Heart right ventricle (tissue), 16 donors: Measurements from ENCODE around the gene SMOC1. TPM values are rescaled to one million over a fixed set of nuclear protein-coding genes. Genes with fewer than 3 reads are reported as not detected.

Experiments used
- ATAC-seq, 8 donors: fragments of 200-7000 bp; cut with Tn5 transposase; one replicate each; pipeline ENCODE4 v1.9.1; 2020; ENCODE audit warnings: mild to moderate bottlenecking in 8 of 8, moderate library complexity in 8 of 8, moderate number of reproducible peaks in 1 of 8
- DNase-seq, 2 donors: peaks; one replicate each; pipeline ENCODE4 v3.0.0-alpha.2; 2020
- H3K27ac ChIP-seq, 10 donors: fragments of 200-600 bp; sonication (generic) in 2 of 10; one replicate each; pipeline versions ENCODE4 v1.5.0 to v1.8.0; 2020 to 2022; ENCODE audit warnings: mild to moderate bottlenecking in 3 of 10
- H3K27me3 ChIP-seq, 7 donors: fragments of 200-600 bp; one replicate each; pipeline ENCODE4 v1.8.0; 2021 to 2022; ENCODE audit warnings: mild to moderate bottlenecking in 2 of 7
- H3K36me3 ChIP-seq, 9 donors: fragments of 200-600 bp; sonication (generic) in 1 of 9; one replicate each; pipeline versions ENCODE4 v1.5.0 to v1.8.0; 2020 to 2022; ENCODE audit warnings: mild to moderate bottlenecking in 2 of 9
- H3K4me1 ChIP-seq, 9 donors: fragments of 200-600 bp; sonication (generic) in 1 of 9; one replicate each; pipeline versions ENCODE4 v1.5.0 to v1.8.0; 2020 to 2022; ENCODE audit warnings: mild to moderate bottlenecking in 4 of 9
- H3K4me3 ChIP-seq, 10 donors: fragments of 200-600 bp; sonication (generic) in 2 of 10; one replicate each; pipeline versions ENCODE4 v1.5.0 to v1.8.0; 2020 to 2022; ENCODE audit warnings: mild to moderate bottlenecking in 7 of 10, moderate library complexity in 2 of 10
- H3K9me3 ChIP-seq, 11 donors: fragments of 200-600 bp in 10 of 11; sonication (generic) in 2 of 11; one replicate each; pipeline versions ENCODE4 v1.5.0 to v1.8.0; 2013 to 2022; ENCODE audit warnings: mild to moderate bottlenecking in 2 of 11, control low read depth in 1 of 11, moderate library complexity in 1 of 11
- WGBS, 2 donors: extraction: QIAGEN DNeasy Blood & Tissue Kit; methylation state at CpG; one replicate each; pipeline ENCODE4 v1.1.7; 2013; ENCODE audit warnings: inconsistent platforms in 1 of 2; 5-methylcytosine and 5-hydroxymethylcytosine counted together
- intact Hi-C, 10 donors: fragments of 100-400 bp; cut with DNase I; formaldehyde crosslinking; loops; one replicate each; pipeline versions ENCODE4 v1.11.1 to v1.14.2; 2022
- polyA plus RNA-seq, 2 donors: library from polyadenylated mRNA; stranded (reverse); fragments of 200-250 nt; gene quantifications; one replicate each; pipeline ENCODE4 v1.2.3, GENCODE V29; 2013
- total RNA-seq, 10 donors: library from RNA; stranded (reverse); fragmentation: NEBNext Ultra II Directional in 3 of 10; extraction: Animal tissue kit (Norgen Biotek cat#: 25700) in 3 of 10; gene quantifications; one replicate each; pipeline versions ENCODE4 v1.2.1 to v1.2.4, GENCODE V29; 2021 to 2023
- TF ChIP-seq, protein P1 (sequence below), 9 donors: fragments of 200-600 bp; sonication (generic) in 2 of 9; IDR thresholded peaks; one replicate each; pipeline versions ENCODE4 v1.5.0 to v1.8.0; 2021 to 2022; ENCODE audit warnings: antibody characterized with exemption in 9 of 9, mild to moderate bottlenecking in 5 of 9, moderate library complexity in 1 of 9
- donor health status: Arrhythmogenic right ventricular cardiomyopathy.
- donor health status: ischemic (EF 13 %, LVEDD 7.1; RV severe dilation, severe dysfunction).
- donor health status: healthy with polysubstance abuse.
- donor health status: DM: no; HTN: yes; CAD: no.
- donor health status: DM: no; HTN: no; CAD: no.
- donor health status: ischemic (EF 25% LVEDD 6.9; RV normal size, moderate dysfunction).
- donor health status: ischemic (EF 25% LVEDD 5.7; RV mildly dilated, moderate dysfunction).
- donor health status: healthy.
- donor health status: DM: yes; HTN: yes; CAD: no.
- donor health status: Ischemic cardiomyopathy.
- donor health status: ischemic (EF 35%, LVEDD 5.7; RV mildly dilated, moderate dysfunction).
- donor health status: nonischemic (EF 11% LVEDD 7.7; RV severe dilation, severe dysfunction).
- donor health status: DM: yes; HTN: yes; CAD: no.
- donor health status: PGD.
- donor health status: ischemic (EF 29% LVEDD 5.4; RV normal size, mild dysfunction).
- donor health status: nonischemic (EF 23%, LVEDD 6.1; RV moderate dilation, normal function).

SMOC1 gene
- total and polyA plus RNA-seq, 12 donors, result 0.15 to 6.8 (median 1.3) TPM

- H3K27me3 ChIP-seq, result peaks cover 6 to 77% (median 57%) of the 10 kb centered on the region in 7 donors
- intact Hi-C loops, result no loop called here
- DNase-seq (no peak), ATAC-seq (no peak)
- no peaks in the 10 kb centered on the region for H3K4me1 ChIP-seq
- no peak overlapping the region for H3K4me3 ChIP-seq
- H3K9me3 ChIP-seq, result no peaks in the 10 kb centered on the region
- no peak overlapping the region for H3K27ac ChIP-seq
- TF ChIP-seq, protein P1, sequence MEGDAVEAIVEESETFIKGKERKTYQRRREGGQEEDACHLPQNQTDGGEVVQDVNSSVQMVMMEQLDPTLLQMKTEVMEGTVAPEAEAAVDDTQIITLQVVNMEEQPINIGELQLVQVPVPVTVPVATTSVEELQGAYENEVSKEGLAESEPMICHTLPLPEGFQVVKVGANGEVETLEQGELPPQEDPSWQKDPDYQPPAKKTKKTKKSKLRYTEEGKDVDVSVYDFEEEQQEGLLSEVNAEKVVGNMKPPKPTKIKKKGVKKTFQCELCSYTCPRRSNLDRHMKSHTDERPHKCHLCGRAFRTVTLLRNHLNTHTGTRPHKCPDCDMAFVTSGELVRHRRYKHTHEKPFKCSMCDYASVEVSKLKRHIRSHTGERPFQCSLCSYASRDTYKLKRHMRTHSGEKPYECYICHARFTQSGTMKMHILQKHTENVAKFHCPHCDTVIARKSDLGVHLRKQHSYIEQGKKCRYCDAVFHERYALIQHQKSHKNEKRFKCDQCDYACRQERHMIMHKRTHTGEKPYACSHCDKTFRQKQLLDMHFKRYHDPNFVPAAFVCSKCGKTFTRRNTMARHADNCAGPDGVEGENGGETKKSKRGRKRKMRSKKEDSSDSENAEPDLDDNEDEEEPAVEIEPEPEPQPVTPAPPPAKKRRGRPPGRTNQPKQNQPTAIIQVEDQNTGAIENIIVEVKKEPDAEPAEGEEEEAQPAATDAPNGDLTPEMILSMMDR (IDR thresholded peaks at IDR 0.05), result no peak
- no peaks in the 10 kb centered on the region for H3K36me3 ChIP-seq
These were observed 199.1 kb downstream of the SMOC1 start for GRCh38 chr14:70078329-70078728.

DNA sequence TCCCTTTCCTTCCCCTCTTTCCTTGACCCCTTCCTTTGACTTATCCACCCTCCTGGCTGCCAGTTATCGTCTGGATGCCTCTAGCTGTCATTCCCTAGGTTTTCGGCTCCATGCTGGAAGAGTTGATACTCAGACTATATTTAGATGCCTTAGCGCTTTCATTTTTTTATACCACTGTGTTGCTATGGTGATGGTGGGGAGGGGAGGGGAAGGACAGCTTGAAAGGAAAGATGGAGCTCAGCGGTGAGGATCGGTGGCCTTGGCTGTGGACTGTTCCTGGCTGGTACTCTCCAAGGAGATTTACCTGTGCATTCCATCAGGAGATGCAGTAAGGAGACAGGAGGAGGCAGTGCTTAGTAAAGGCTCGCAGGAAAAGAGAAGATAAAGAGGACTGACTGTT is 200.9 kb downstream of the SMOC1 start:
- Histone ChIP-seq H3K4me3 (no peak overlapping the region), H3K4me1 (no peaks in the 10 kb centered on the region), H3K27me3 (peaks cover 6 to 85% (median 62%) of the 10 kb centered on the region in 7 donors), H3K36me3 (no peaks in the 10 kb centered on the region), H3K9me3 (no peaks in the 10 kb centered on the region), H3K27ac (no peak overlapping the region)
- 50 to 62% methylated on average over 6 of the region's 6 CpGs for WGBS, 2 donors
- intact Hi-C loops, result loop anchor here in 4 of 10 donors (10.0 kb wide), 1 partner anchor 235 kb away; no protein-coding TSS in a partner anchor
- DNase-seq, result no peak
- TF ChIP-seq, protein P1 (IDR thresholded peaks at IDR 0.05), result no peak
- no peak for ATAC-seq

Other genes starting within 250 kb of the SMOC1 start
- gene SRSF5, start 112.3 kb upstream of the SMOC1 start, total RNA-seq, result 100 to 1,000 TPM; 149 to 221 (median 173) TPM
- 100 to 1,000 TPM; 135 to 310 TPM for gene SRSF5, start 112.3 kb upstream of the SMOC1 start, polyA plus RNA-seq
- not detected for gene SLC10A1, start 82.2 kb upstream of the SMOC1 start, total RNA-seq
- not detected for gene SLC10A1, start 82.2 kb upstream of the SMOC1 start, polyA plus RNA-seq